GM12878 (cell line): Measurements from ENCODE around the gene ABCB9. TPM values are rescaled to one million over a fixed set of nuclear protein-coding genes. Genes with fewer than 3 reads are reported as not detected.

Experiments
- ATAC-seq: fragments of 200-7000 bp; cut with Tn5 transposase; 3 replicates; pipeline ENCODE4 v1.9.1; 2020; ENCODE audit warnings: mild to moderate bottlenecking, moderate library complexity
- BruUV-seq: library from RNA; stranded (reverse); fragments of 400-500 nt; replicated peaks from 2 replicates; lab custom pipeline; 2021; lab: Mats Ljungman, UMichigan
- CTCF ChIA-PET: fragments of 300-600 bp; sonication (Branson Sonifier 250); formaldehyde crosslinking; extraction: SDS; loops from one replicate; lab custom pipeline; 2021; ENCODE audit warnings: inconsistent platforms; lab: Yijun Ruan, JAX
- POLR2A ChIA-PET: fragments of 350-600 bp; formaldehyde crosslinking; extraction: SDS; loops from one replicate; lab custom pipeline; 2021; ENCODE audit warnings: inconsistent platforms; lab: Charles Lee
- RAD21 ChIA-PET: fragments of 300-600 bp; sonication (Branson Sonifier 250); formaldehyde crosslinking; loops from one replicate; lab custom pipeline; 2023; ENCODE audit warnings: antibody characterized with exemption; ENCODE audit not compliant: unreplicated experiment; lab: Charles Lee
- SMC1A ChIA-PET: fragments of 300-600 bp; sonication (Branson Sonifier 250); formaldehyde crosslinking; loops from one replicate; lab custom pipeline; 2023; ENCODE audit not compliant: unreplicated experiment, uncharacterized antibody; lab: Charles Lee
- DNase-seq: peaks from one replicate; pipeline ENCODE4 v3.0.0-alpha.2; 2011; ENCODE audit warnings: low read depth, low spot score
- FAIRE-seq: peaks from 3 replicates; lab custom pipeline; 2011; peaks lifted over from hg19 to GRCh38; lab: Jason Lieb, UNC
- H2AFZ ChIP-seq: 2 replicates; pipeline ENCODE4 v1.6.0; 2011; ENCODE audit warnings: low read depth, low read length, control low read depth; ENCODE audit not compliant: control insufficient read depth
- H3K27ac ChIP-seq: 2 replicates; pipeline ENCODE4 v1.5.1; 2011; ENCODE audit warnings: control low read depth; ENCODE audit not compliant: control insufficient read depth, insufficient read depth
- H3K27me3 ChIP-seq, 2 experiments: replicated peaks in 1 of 2; 2 replicates each; pipeline versions ENCODE4 v1.6.0 to v1.6.1; 2011; ENCODE audit warnings: low read length in 1 of 2; ENCODE audit not compliant: control insufficient read depth in 2 of 2, insufficient read depth in 2 of 2
- H3K36me3 ChIP-seq, 2 experiments: 2 replicates each; pipeline ENCODE4 v1.5.1; 2011; ENCODE audit warnings: low read length in 1 of 2; ENCODE audit not compliant: control insufficient read depth in 2 of 2, insufficient read depth in 2 of 2
- H3K4me1 ChIP-seq: 2 replicates; pipeline ENCODE4 v1.6.1; 2011; ENCODE audit warnings: mild to moderate bottlenecking, low read length, moderate library complexity, mixed read lengths; ENCODE audit not compliant: control insufficient read depth, insufficient read depth
- H3K4me2 ChIP-seq: 2 replicates; pipeline ENCODE4 v1.6.0; 2011; ENCODE audit warnings: control low read depth; ENCODE audit not compliant: control insufficient read depth, insufficient read depth
- H3K4me3 ChIP-seq: fragments of 200-600 bp; sonication (generic); 2 replicates; pipeline ENCODE4 v1.5.1; 2016
- H3K79me2 ChIP-seq: 2 replicates; pipeline ENCODE4 v1.6.0; 2011; ENCODE audit warnings: low read length; ENCODE audit not compliant: control insufficient read depth, insufficient read depth
- H3K9ac ChIP-seq: 2 replicates; pipeline ENCODE4 v1.8.0; 2011; ENCODE audit warnings: low read length, control low read depth, mixed read lengths; ENCODE audit not compliant: control insufficient read depth, insufficient read depth
- H3K9me3 ChIP-seq: replicated peaks from 3 replicates; pipeline ENCODE4 v1.5.1; 2011; ENCODE audit warnings: mild to moderate bottlenecking, low read length; ENCODE audit not compliant: control insufficient read depth, insufficient read depth
- H4K20me1 ChIP-seq: 2 replicates; pipeline ENCODE4 v1.6.0; 2011; ENCODE audit not compliant: control insufficient read depth, insufficient read depth
- BCL11A ChIP-seq: IDR thresholded peaks from 2 replicates; pipeline ENCODE4 v1.6.1; 2011; ENCODE audit warnings: low read depth, low read length
- ETV6 ChIP-seq, 2 experiments: fragments of 450-650 bp in 1 of 2; IDR thresholded peaks in 1 of 2; conservative IDR thresholded peaks in 1 of 2; 2 replicates each; pipeline ENCODE4 v1.6.1; 2014; ENCODE audit warnings: antibody characterized with exemption in 1 of 2, borderline replicate concordance in 1 of 2, low read depth in 1 of 2, mild to moderate bottlenecking in 1 of 2, moderate library complexity in 1 of 2
- IKZF1 ChIP-seq: fragments of 450-650 bp; conservative IDR thresholded peaks from 2 replicates; pipeline ENCODE4 v1.6.1; 2017; ENCODE audit warnings: antibody characterized with exemption, mild to moderate bottlenecking
- KLF5 ChIP-seq: fragments of 450-650 bp; IDR thresholded peaks from 2 replicates; pipeline ENCODE4 v1.6.1; 2014; ENCODE audit warnings: mild to moderate bottlenecking; ENCODE audit not compliant: partially characterized antibody
- POLR2A ChIP-seq: IDR thresholded peaks from 2 replicates; pipeline ENCODE4 v1.6.1; 2011; ENCODE audit warnings: low read depth, mild to moderate bottlenecking, low read length
- WGBS: methylation state at CpG from one replicate; pipeline ENCODE4 v1.1.6; 2016; ENCODE audit warnings: low lambda C conversion rate; ENCODE audit not compliant: insufficient replicate concordance, insufficient coverage; ENCODE audit errors: missing lambda C conversion rate; 5-methylcytosine and 5-hydroxymethylcytosine counted together
- in situ Hi-C: fragments of 300-500 bp; cut with MboI; formaldehyde crosslinking; loops from 9 replicates; pipeline ENCODE4 v1.14.3; 2018; ENCODE audit warnings: mixed read lengths
- intact Hi-C: fragments of 100-400 bp; cut with micrococcal nuclease; formaldehyde crosslinking; loops from one replicate; pipeline ENCODE4 v1.14.2; 2022; ENCODE audit not compliant: unreplicated experiment
- polyA plus RNA-seq, 11 experiments: library from polyadenylated mRNA; depleted of rRNA in 4 of 11; unstranded in 6 of 11; stranded (reverse) in 5 of 11; fragments of >200 nt; fragmentation: Nextera tagmentation in 4 of 11; fragmentation: Illumina TruSeq in 1 of 11; extraction: Ambion mirVana in 4 of 11; extraction: Trizol in 1 of 11; gene quantifications; 1 replicate in 1 of 11; 2 replicates in 10 of 11; pipeline versions ENCODE4 v1.2.1 to v1.2.3, GENCODE V29; 2011 to 2016; ENCODE audit warnings: inconsistent platforms in 2 of 11, missing spikeins in 2 of 11, low read depth in 1 of 11
- total RNA-seq, 4 experiments: library from RNA; depleted of rRNA in 3 of 4; stranded (reverse); fragments of >200 nt in 3 of 4; fragmentation: Illumina TruSeq in 1 of 4; extraction: Trizol in 1 of 4; gene quantifications; 2 replicates each; pipeline versions ENCODE4 v1.2.1 to v1.2.3, GENCODE V29; 2013 to 2021
- TF ChIP-seq, protein P1 (sequence below): fragments of 450-650 bp; IDR thresholded peaks from 2 replicates; pipeline ENCODE4 v1.6.1; 2018; ENCODE audit warnings: mild to moderate bottlenecking, low read depth, moderate library complexity; ENCODE audit not compliant: partially characterized antibody

The ABCB9 gene
- total and polyA plus RNA-seq, 10 of the 15 experiments (the other 5 are each of a cell fraction or from before 2014, with no cell fraction given): 0.37 to 4.9 (median 3.1) TPM

- ChIA-PET CTCF (interaction anchor here (2.7 kb wide), 1 partner anchor 246 kb away, joined by 11 read pairs; no protein-coding TSS in a partner anchor), RAD21 (interaction anchor here (1.1 kb wide), 1 partner anchor 10 kb away, joined by 3 read pairs; no protein-coding TSS in a partner anchor), SMC1A (no interaction called here), POLR2A (interaction anchor here (0.6 kb wide), 1 partner anchor 10 kb away, joined by 3 read pairs; no protein-coding TSS in a partner anchor)
- no peaks in the 10 kb centered on the region for H3K36me3 ChIP-seq
- DNase-seq: no peak
- no peak overlapping the region for H2AFZ ChIP-seq
- TF ChIP-seq KLF5 (no peak), IKZF1 (no peak), ETV6 (conservative IDR thresholded peaks at IDR 0.05 in 1 of 2, IDR thresholded peaks at IDR 0.05 in 1 of 2; ENCODE audit: borderline replicate concordance in 1 of 2, low read depth in 1 of 2) (no peak), BCL11A (no peak)
- BruUV-seq: no TSS peak
- intact Hi-C loops: no loop called here
- H3K9ac ChIP-seq: no peak overlapping the region
- WGBS: 46% methylated on average over 23 of the region's 27 CpGs
- no peaks in the 10 kb centered on the region; a peak in 1 of 4 replicates for H3K27me3 ChIP-seq
- H3K4me1 ChIP-seq: peaks cover 9% of the 10 kb centered on the region
- in situ Hi-C loops: no loop called here
- H3K4me2 ChIP-seq: no peak overlapping the region
- no peaks in the 10 kb centered on the region for H4K20me1 ChIP-seq
- ATAC-seq: no peak
- H3K27ac ChIP-seq: no peak overlapping the region
- no peak overlapping the region for H3K4me3 ChIP-seq
- no peaks in the 10 kb centered on the region for H3K9me3 ChIP-seq
- H3K79me2 ChIP-seq: no peaks in the 10 kb centered on the region
- FAIRE-seq: no peak
These were observed 25.5 kb upstream of the ABCB9 start for GRCh38 chr12:122991623-122992275.

- H3K9me3 ChIP-seq: no peaks in the 10 kb centered on the region
- H3K27me3 ChIP-seq: no peaks in the 10 kb centered on the region; a peak in 1 of 4 replicates
- DNase-seq: no peak
- intact Hi-C loops: no loop called here
- in situ Hi-C loops: no loop called here
- ATAC-seq: no peak
- no TSS peak for BruUV-seq
- ChIA-PET RAD21 (no interaction called here), SMC1A (no interaction called here)
- H4K20me1 ChIP-seq: no peaks in the 10 kb centered on the region
- no peak for FAIRE-seq
- TF ChIP-seq, protein P1, sequence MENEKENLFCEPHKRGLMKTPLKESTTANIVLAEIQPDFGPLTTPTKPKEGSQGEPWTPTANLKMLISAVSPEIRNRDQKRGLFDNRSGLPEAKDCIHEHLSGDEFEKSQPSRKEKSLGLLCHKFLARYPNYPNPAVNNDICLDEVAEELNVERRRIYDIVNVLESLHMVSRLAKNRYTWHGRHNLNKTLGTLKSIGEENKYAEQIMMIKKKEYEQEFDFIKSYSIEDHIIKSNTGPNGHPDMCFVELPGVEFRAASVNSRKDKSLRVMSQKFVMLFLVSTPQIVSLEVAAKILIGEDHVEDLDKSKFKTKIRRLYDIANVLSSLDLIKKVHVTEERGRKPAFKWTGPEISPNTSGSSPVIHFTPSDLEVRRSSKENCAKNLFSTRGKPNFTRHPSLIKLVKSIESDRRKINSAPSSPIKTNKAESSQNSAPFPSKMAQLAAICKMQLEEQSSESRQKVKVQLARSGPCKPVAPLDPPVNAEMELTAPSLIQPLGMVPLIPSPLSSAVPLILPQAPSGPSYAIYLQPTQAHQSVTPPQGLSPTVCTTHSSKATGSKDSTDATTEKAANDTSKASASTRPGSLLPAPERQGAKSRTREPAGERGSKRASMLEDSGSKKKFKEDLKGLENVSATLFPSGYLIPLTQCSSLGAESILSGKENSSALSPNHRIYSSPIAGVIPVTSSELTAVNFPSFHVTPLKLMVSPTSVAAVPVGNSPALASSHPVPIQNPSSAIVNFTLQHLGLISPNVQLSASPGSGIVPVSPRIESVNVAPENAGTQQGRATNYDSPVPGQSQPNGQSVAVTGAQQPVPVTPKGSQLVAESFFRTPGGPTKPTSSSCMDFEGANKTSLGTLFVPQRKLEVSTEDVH: no peak
- TF ChIP-seq POLR2A (no peak), ETV6 (conservative IDR thresholded peaks at IDR 0.05 in 1 of 2, IDR thresholded peaks at IDR 0.05 in 1 of 2; ENCODE audit: borderline replicate concordance in 1 of 2, low read depth in 1 of 2) (no peak)
- TF ChIP-seq, all 136 proteins: peak for 0
- Histone ChIP-seq H3K4me3 (no peak overlapping the region), H3K4me2 (no peak overlapping the region), H2AFZ (no peak overlapping the region), H3K36me3 (no peaks in the 10 kb centered on the region), H3K79me2 (no peaks in the 10 kb centered on the region), H3K4me1 (peaks cover 9% of the 10 kb centered on the region), H3K9ac (no peak overlapping the region), H3K27ac (no peak overlapping the region)
- POLR2A ChIA-PET: no interaction called here
- WGBS: 34% methylated on average over 12 of the region's 13 CpGs
- CTCF ChIA-PET: no interaction called here
These were observed 24.8 kb upstream of the ABCB9 start for GRCh38 chr12:122990961-122991622.
